GM12878 (cell line): ENCODE results near the gene EME2. TPM values are rescaled to one million over a fixed set of nuclear protein-coding genes. Genes with fewer than 3 reads are reported as not detected.

Experiments used
- ATAC-seq: fragments of 200-7000 bp; cut with Tn5 transposase; 3 replicates; pipeline ENCODE4 v1.9.1; 2020; ENCODE audit warnings: mild to moderate bottlenecking, moderate library complexity
- BruUV-seq: library from RNA; stranded (reverse); fragments of 400-500 nt; replicated peaks from 2 replicates; lab custom pipeline; 2021; lab: Mats Ljungman, UMichigan
- CTCF ChIA-PET: fragments of 300-600 bp; sonication (Branson Sonifier 250); formaldehyde crosslinking; extraction: SDS; loops from one replicate; lab custom pipeline; 2021; ENCODE audit warnings: inconsistent platforms; lab: Yijun Ruan, JAX
- POLR2A ChIA-PET: fragments of 350-600 bp; formaldehyde crosslinking; extraction: SDS; loops from one replicate; lab custom pipeline; 2021; ENCODE audit warnings: inconsistent platforms; lab: Charles Lee
- RAD21 ChIA-PET: fragments of 300-600 bp; sonication (Branson Sonifier 250); formaldehyde crosslinking; loops from one replicate; lab custom pipeline; 2023; ENCODE audit warnings: antibody characterized with exemption; ENCODE audit not compliant: unreplicated experiment; lab: Charles Lee
- SMC1A ChIA-PET: fragments of 300-600 bp; sonication (Branson Sonifier 250); formaldehyde crosslinking; loops from one replicate; lab custom pipeline; 2023; ENCODE audit not compliant: unreplicated experiment, uncharacterized antibody; lab: Charles Lee
- DNase-seq: peaks from one replicate; pipeline ENCODE4 v3.0.0-alpha.2; 2011; ENCODE audit warnings: low read depth, low spot score
- FAIRE-seq: peaks from 3 replicates; lab custom pipeline; 2011; peaks lifted over from hg19 to GRCh38; lab: Jason Lieb, UNC
- H2AFZ ChIP-seq: 2 replicates; pipeline ENCODE4 v1.6.0; 2011; ENCODE audit warnings: low read depth, low read length, control low read depth; ENCODE audit not compliant: control insufficient read depth
- H3K27ac ChIP-seq: 2 replicates; pipeline ENCODE4 v1.5.1; 2011; ENCODE audit warnings: control low read depth; ENCODE audit not compliant: control insufficient read depth, insufficient read depth
- H3K27me3 ChIP-seq, 2 experiments: replicated peaks in 1 of 2; 2 replicates each; pipeline versions ENCODE4 v1.6.0 to v1.6.1; 2011; ENCODE audit warnings: low read length in 1 of 2; ENCODE audit not compliant: control insufficient read depth in 2 of 2, insufficient read depth in 2 of 2
- H3K36me3 ChIP-seq, 2 experiments: 2 replicates each; pipeline ENCODE4 v1.5.1; 2011; ENCODE audit warnings: low read length in 1 of 2; ENCODE audit not compliant: control insufficient read depth in 2 of 2, insufficient read depth in 2 of 2
- H3K4me1 ChIP-seq: 2 replicates; pipeline ENCODE4 v1.6.1; 2011; ENCODE audit warnings: mild to moderate bottlenecking, low read length, moderate library complexity, mixed read lengths; ENCODE audit not compliant: control insufficient read depth, insufficient read depth
- H3K4me2 ChIP-seq: 2 replicates; pipeline ENCODE4 v1.6.0; 2011; ENCODE audit warnings: control low read depth; ENCODE audit not compliant: control insufficient read depth, insufficient read depth
- H3K4me3 ChIP-seq: fragments of 200-600 bp; sonication (generic); 2 replicates; pipeline ENCODE4 v1.5.1; 2016
- H3K79me2 ChIP-seq: 2 replicates; pipeline ENCODE4 v1.6.0; 2011; ENCODE audit warnings: low read length; ENCODE audit not compliant: control insufficient read depth, insufficient read depth
- H3K9ac ChIP-seq: 2 replicates; pipeline ENCODE4 v1.8.0; 2011; ENCODE audit warnings: low read length, control low read depth, mixed read lengths; ENCODE audit not compliant: control insufficient read depth, insufficient read depth
- H3K9me3 ChIP-seq: replicated peaks from 3 replicates; pipeline ENCODE4 v1.5.1; 2011; ENCODE audit warnings: mild to moderate bottlenecking, low read length; ENCODE audit not compliant: control insufficient read depth, insufficient read depth
- H4K20me1 ChIP-seq: 2 replicates; pipeline ENCODE4 v1.6.0; 2011; ENCODE audit not compliant: control insufficient read depth, insufficient read depth
- EZH2 ChIP-seq: IDR thresholded peaks from 2 replicates; pipeline ENCODE4 v1.6.1; 2012; ENCODE audit warnings: low read depth, mild to moderate bottlenecking, control low read depth, inconsistent platforms, low read length, borderline replicate concordance; ENCODE audit not compliant: control insufficient read depth
- FOXK2 ChIP-seq: fragments of 450-650 bp; IDR thresholded peaks from 2 replicates; pipeline ENCODE4 v1.6.1; 2017; ENCODE audit warnings: mild to moderate bottlenecking, moderate library complexity
- JUNB ChIP-seq: IDR thresholded peaks from 2 replicates; pipeline ENCODE4 v1.6.1; 2016; ENCODE audit warnings: antibody characterized with exemption, mild to moderate bottlenecking
- NFYB ChIP-seq: IDR thresholded peaks from 2 replicates; pipeline ENCODE4 v1.6.1; 2011; ENCODE audit warnings: low read depth, mild to moderate bottlenecking, low read length, improper control_type of control experiment, moderate library complexity; ENCODE audit not compliant: insufficient read depth
- PML ChIP-seq: IDR thresholded peaks from 2 replicates; pipeline ENCODE4 v1.6.1; 2012; ENCODE audit warnings: low read length, inconsistent platforms
- SMC3 ChIP-seq: IDR thresholded peaks from 2 replicates; pipeline ENCODE4 v1.6.1; 2011; ENCODE audit warnings: low read length, improper control_type of control experiment, borderline replicate concordance
- SREBF2 ChIP-seq: IDR thresholded peaks from 2 replicates; pipeline ENCODE4 v1.6.1; 2012; ENCODE audit warnings: mild to moderate bottlenecking, low read length
- YBX1 ChIP-seq: fragments of 450-650 bp; IDR thresholded peaks from 2 replicates; pipeline ENCODE4 v1.6.1; 2016; ENCODE audit warnings: antibody characterized with exemption
- WGBS: methylation state at CpG from one replicate; pipeline ENCODE4 v1.1.6; 2016; ENCODE audit warnings: low lambda C conversion rate; ENCODE audit not compliant: insufficient replicate concordance, insufficient coverage; ENCODE audit errors: missing lambda C conversion rate; 5-methylcytosine and 5-hydroxymethylcytosine counted together
- in situ Hi-C: fragments of 300-500 bp; cut with MboI; formaldehyde crosslinking; loops from 9 replicates; pipeline ENCODE4 v1.14.3; 2018; ENCODE audit warnings: mixed read lengths
- intact Hi-C: fragments of 100-400 bp; cut with micrococcal nuclease; formaldehyde crosslinking; loops from one replicate; pipeline ENCODE4 v1.14.2; 2022; ENCODE audit not compliant: unreplicated experiment
- polyA plus RNA-seq, 11 experiments: library from polyadenylated mRNA; depleted of rRNA in 4 of 11; unstranded in 6 of 11; stranded (reverse) in 5 of 11; fragments of >200 nt; fragmentation: Nextera tagmentation in 4 of 11; fragmentation: Illumina TruSeq in 1 of 11; extraction: Ambion mirVana in 4 of 11; extraction: Trizol in 1 of 11; gene quantifications; 1 replicate in 1 of 11; 2 replicates in 10 of 11; pipeline versions ENCODE4 v1.2.1 to v1.2.3, GENCODE V29; 2011 to 2016; ENCODE audit warnings: inconsistent platforms in 2 of 11, missing spikeins in 2 of 11, low read depth in 1 of 11
- total RNA-seq, 4 experiments: library from RNA; depleted of rRNA in 3 of 4; stranded (reverse); fragments of >200 nt in 3 of 4; fragmentation: Illumina TruSeq in 1 of 4; extraction: Trizol in 1 of 4; gene quantifications; 2 replicates each; pipeline versions ENCODE4 v1.2.1 to v1.2.3, GENCODE V29; 2013 to 2021
- TF ChIP-seq, protein P1 (sequence below): IDR thresholded peaks from 2 replicates; pipeline ENCODE4 v1.6.1; 2011; ENCODE audit warnings: mild to moderate bottlenecking, low read depth, low read length, moderate library complexity; ENCODE audit not compliant: insufficient replicate concordance
- TF ChIP-seq, protein P2 (sequence below): fragments of 450-650 bp; IDR thresholded peaks from 2 replicates; pipeline ENCODE4 v1.6.1; 2017; ENCODE audit warnings: mild to moderate bottlenecking
- TF ChIP-seq, protein P3 (sequence below): fragments of 450-650 bp; formaldehyde crosslinking; IDR thresholded peaks from 2 replicates; pipeline ENCODE4 v1.4.0; 2022; ENCODE audit warnings: mild to moderate bottlenecking, moderate library complexity

EME2 gene
- total and polyA plus RNA-seq, 10 of the 15 experiments (the other 5 are each of a cell fraction or from before 2014, with no cell fraction given), result 0.29 to 16.9 (median 4.1) TPM

DNA sequence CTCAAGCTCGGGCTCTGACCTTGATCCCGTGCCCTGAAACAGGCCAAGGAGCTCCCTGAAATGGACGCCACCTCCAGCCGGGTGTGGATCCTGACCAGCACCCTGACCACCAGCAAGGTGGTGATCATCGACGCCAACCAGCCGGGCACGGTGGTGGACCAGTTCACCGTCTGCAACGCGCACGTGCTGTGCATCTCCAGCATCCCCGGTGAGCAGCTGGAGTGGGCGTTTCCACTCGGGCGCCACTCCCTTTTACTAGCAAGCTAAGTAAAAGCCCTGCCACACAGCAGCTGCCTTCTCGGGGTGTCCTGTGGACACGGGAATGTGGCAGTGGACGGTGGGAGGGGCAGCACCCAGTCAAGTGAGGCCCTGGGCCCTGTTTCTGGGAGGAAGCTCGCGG is 7.6 kb upstream of the EME2 start:
- peaks cover 0 to 30% of the 10 kb centered on the region in 2 experiments; a peak in 3 of 4 replicates for H3K36me3 ChIP-seq

DNA sequence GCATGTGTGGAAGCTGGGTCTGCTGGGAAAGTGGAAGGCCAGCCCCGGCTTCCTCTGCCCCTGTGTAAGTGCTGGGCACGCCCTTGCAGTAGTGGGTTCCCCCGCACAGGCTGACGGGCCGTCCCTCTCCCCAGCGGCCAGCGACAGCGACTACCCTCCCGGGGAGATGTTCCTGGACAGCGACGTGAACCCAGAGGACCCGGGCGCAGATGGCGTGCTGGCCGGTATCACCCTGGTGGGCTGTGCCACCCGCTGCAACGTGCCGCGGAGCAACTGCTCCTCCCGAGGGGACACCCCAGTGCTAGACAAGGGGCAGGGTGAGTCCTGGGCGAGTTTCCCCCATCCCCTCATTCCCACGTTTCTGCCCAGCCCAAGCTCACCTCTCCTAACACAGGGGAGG is 6.8 kb upstream of the EME2 start:
- CTCF ChIA-PET, result no interaction called here
- POLR2A ChIA-PET, result no interaction called here
- H3K4me1 ChIP-seq, result peaks cover 4% of the 10 kb centered on the region
- FAIRE-seq (no peak), DNase-seq (no peak), ATAC-seq (no peak)
- H4K20me1 ChIP-seq, result no peaks in the 10 kb centered on the region
- SMC1A ChIA-PET, result no interaction called here
- no peak overlapping the region for H3K9ac ChIP-seq
- no TSS peak for BruUV-seq
- 91% methylated on average over 21 of the region's 22 CpGs for WGBS
- intact Hi-C loops, result no loop called here
- no peaks in the 10 kb centered on the region for H3K9me3 ChIP-seq
- no peak overlapping the region for H3K4me2 ChIP-seq
- H3K4me3 ChIP-seq, result no peak overlapping the region
- H3K27me3 ChIP-seq, result no peaks in the 10 kb centered on the region
- in situ Hi-C loops, result no loop called here
- RAD21 ChIA-PET, result no interaction called here
- H3K79me2 ChIP-seq, result peaks cover 7% of the 10 kb centered on the region
- H3K36me3 ChIP-seq, result peaks cover 0 to 30% of the 10 kb centered on the region in 2 experiments; a peak in 3 of 4 replicates
- H3K27ac ChIP-seq, result no peak overlapping the region
- no peak overlapping the region for H2AFZ ChIP-seq
- TF ChIP-seq JUNB, result no peak
- TF ChIP-seq SMC3, result no peak
- TF ChIP-seq, protein P1, sequence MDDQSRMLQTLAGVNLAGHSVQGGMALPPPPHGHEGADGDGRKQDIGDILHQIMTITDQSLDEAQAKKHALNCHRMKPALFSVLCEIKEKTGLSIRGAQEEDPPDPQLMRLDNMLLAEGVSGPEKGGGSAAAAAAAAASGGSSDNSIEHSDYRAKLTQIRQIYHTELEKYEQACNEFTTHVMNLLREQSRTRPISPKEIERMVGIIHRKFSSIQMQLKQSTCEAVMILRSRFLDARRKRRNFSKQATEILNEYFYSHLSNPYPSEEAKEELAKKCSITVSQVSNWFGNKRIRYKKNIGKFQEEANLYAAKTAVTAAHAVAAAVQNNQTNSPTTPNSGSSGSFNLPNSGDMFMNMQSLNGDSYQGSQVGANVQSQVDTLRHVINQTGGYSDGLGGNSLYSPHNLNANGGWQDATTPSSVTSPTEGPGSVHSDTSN, result no peak
- no peak for TF ChIP-seq NFYB
- TF ChIP-seq SREBF2, result no peak
- TF ChIP-seq, protein P2, sequence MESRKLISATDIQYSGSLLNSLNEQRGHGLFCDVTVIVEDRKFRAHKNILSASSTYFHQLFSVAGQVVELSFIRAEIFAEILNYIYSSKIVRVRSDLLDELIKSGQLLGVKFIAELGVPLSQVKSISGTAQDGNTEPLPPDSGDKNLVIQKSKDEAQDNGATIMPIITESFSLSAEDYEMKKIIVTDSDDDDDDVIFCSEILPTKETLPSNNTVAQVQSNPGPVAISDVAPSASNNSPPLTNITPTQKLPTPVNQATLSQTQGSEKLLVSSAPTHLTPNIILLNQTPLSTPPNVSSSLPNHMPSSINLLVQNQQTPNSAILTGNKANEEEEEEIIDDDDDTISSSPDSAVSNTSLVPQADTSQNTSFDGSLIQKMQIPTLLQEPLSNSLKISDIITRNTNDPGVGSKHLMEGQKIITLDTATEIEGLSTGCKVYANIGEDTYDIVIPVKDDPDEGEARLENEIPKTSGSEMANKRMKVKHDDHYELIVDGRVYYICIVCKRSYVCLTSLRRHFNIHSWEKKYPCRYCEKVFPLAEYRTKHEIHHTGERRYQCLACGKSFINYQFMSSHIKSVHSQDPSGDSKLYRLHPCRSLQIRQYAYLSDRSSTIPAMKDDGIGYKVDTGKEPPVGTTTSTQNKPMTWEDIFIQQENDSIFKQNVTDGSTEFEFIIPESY, result no peak
- TF ChIP-seq, protein P3, sequence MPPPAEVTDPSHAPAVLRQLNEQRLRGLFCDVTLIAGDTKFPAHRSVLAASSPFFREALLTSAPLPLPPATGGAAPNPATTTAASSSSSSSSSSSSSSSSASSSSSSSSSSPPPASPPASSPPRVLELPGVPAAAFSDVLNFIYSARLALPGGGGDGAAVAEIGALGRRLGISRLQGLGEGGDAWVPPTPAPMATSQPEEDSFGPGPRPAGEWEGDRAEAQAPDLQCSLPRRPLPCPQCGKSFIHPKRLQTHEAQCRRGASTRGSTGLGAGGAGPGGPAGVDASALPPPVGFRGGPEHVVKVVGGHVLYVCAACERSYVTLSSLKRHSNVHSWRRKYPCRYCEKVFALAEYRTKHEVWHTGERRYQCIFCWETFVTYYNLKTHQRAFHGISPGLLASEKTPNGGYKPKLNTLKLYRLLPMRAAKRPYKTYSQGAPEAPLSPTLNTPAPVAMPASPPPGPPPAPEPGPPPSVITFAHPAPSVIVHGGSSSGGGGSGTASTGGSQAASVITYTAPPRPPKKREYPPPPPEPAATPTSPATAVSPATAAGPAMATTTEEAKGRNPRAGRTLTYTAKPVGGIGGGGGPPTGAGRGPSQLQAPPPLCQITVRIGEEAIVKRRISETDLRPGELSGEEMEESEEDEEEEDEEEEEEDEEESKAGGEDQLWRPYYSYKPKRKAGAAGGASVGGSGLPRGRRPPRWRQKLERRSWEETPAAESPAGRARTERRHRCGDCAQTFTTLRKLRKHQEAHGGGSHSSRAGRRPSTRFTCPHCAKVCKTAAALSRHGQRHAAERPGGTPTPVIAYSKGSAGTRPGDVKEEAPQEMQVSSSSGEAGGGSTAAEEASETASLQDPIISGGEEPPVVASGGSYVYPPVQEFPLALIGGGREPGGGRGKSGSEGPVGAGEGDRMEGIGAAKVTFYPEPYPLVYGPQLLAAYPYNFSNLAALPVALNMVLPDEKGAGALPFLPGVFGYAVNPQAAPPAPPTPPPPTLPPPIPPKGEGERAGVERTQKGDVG (CRISPR knock-in tag), result no peak

More for the DNA sequence above, 7.6 kb upstream of the EME2 start:
- BruUV-seq, result no TSS peak
- Histone ChIP-seq H3K9me3 (no peaks in the 10 kb centered on the region), H2AFZ (no peak overlapping the region), H3K79me2 (no peaks in the 10 kb centered on the region), H3K27ac (no peak overlapping the region), H3K27me3 (no peaks in the 10 kb centered on the region), H3K4me2 (no peak overlapping the region), H3K4me3 (no peak overlapping the region), H3K4me1 (no peaks in the 10 kb centered on the region), H3K9ac (no peak overlapping the region), H4K20me1 (no peaks in the 10 kb centered on the region)
- in situ Hi-C loops (no loop called here), intact Hi-C loops (no loop called here)
- no peak for DNase-seq
- no peak for FAIRE-seq
- ChIA-PET RAD21 (interaction anchor here (0.8 kb wide), 1 partner anchor 116 kb away, joined by 4 read pairs; no protein-coding TSS in a partner anchor), CTCF (interaction anchor here (1.2 kb wide), 1 partner anchor 59 kb away, joined by 4 read pairs; the partner anchor contains the start of gene MAPK8IP3), POLR2A (no interaction called here), SMC1A (no interaction called here)
- no peak for ATAC-seq
- 99% methylated on average over 21 of the region's 21 CpGs for WGBS
- no peak for TF ChIP-seq EZH2
- TF ChIP-seq FOXK2, result no peak
- TF ChIP-seq PML, result no peak
- TF ChIP-seq YBX1, result no peak
